ENCODE data around the gene TMCC2.
"Not testable (repeated sequence)": the region's sequence is repeated elsewhere in the genome, so short reads cannot be mapped to it uniquely, and the experiment has no call there.

Gene TMCC2

GRCh38 chr1:205211839-205212536 is 15.8 kb upstream of the TMCC2 start:
- no peak for DNase-seq (ENCODE audit: low read depth)

DNA sequence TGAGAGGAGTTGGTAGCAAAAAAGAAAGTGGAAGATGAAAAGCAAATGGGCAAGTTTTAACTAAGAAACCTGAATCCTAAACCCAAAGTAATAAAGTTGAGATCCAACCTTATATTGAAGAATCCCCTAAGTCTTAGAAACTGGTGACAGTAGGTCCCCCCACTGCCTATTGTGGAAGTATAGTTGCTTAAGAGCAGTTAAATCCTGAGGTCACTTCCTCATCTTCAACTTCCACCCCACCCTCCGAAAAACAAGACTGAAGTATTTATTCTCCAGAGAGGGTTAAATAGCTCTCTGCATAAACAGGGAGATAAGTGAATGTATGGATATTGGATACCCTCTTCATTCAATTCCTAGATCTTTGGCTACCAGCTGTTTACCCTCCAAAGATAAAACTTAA is 13.0 kb upstream of the TMCC2 start:
- DNase-seq (ENCODE audit: low read depth) = no peak

DNA sequence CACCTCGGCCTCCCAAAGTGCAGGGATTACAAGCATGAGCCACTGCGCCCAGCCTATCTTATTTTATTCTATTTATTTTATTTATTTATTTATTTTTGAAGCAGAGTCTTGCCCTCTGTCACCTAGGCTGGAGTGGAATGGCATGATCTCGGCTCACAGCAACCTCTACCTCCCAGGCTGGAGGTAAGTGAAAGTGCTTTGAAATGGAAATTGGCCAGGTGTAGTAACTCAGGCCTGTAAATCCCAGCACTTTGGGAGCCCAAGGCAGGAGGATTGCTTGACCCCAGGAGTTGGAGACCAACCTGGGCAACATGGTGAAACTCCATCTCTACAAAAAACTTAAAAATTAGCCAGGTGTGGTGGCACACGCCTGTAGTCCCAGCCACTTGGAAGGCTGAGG is 11.2 kb upstream of the TMCC2 start:
- DNase-seq (ENCODE audit: low read depth) = no peak

DNA sequence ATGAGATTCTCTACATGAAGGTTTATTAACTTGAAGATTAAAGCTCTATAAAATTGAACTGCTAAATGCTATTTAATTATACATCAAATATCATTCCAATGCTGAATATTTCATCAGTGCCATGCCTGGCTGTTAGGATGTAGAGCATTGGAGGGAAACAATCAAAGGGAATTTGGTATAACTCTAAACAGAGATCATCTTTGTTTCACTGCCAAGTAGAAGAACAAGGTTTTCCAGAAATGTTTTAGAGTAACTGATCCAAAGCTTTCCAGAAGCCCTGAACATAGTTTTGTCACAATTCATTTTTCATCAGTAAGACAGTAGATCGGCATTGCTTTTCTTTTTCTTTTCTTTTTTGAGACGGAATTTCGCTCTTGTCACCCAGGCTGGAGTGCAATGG is 10.3 kb upstream of the TMCC2 start:
- no peak for DNase-seq (ENCODE audit: low read depth)

- DNase-seq (ENCODE audit: low read depth) = no peak
Observed at GRCh38 chr1:205220421-205220820, 7.3 kb upstream of the TMCC2 start.

GRCh38 chr1:205224736-205225135 is 3.0 kb upstream of the TMCC2 start:
- DNase-seq (ENCODE audit: low read depth) = no peak

GRCh38 chr1:205225901-205226765 is 1.6 kb upstream of the TMCC2 start:
- DNase-seq (ENCODE audit: low read depth) = no peak

- DNase-seq (ENCODE audit: low read depth) = peak; percentile 60
Observed at GRCh38 chr1:205226868-205227583, 720 bp upstream of the TMCC2 start.

GRCh38 chr1:205228093-205228521 is 361 bp downstream of the TMCC2 start:
- DNase-seq (ENCODE audit: low read depth) = no peak

DNA sequence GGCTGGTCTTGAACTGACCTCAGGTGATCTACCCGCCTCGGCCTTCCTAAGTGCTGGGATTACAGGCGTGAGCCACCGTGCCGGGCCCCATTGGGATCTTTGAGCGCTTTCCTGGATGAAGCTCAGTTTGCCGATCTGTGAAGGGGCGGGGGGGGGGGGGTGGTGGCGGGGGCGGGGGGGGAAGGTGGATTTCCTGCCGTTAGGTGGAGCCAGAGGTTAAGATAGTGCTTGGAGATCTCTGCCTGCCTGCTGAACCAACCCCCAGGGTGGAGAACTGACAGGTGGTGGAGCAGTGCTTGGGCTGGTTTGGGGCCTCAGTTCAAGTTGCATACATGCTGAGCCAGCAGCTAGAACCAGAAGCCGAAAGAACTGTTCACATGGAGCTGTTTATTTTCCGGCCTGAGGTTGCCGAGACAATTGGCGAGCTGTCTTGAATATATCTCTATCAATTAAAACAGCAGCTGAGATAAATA is 1.7 kb downstream of the TMCC2 start:
- DNase-seq (ENCODE audit: low read depth) = peak; percentile 47

DNA sequence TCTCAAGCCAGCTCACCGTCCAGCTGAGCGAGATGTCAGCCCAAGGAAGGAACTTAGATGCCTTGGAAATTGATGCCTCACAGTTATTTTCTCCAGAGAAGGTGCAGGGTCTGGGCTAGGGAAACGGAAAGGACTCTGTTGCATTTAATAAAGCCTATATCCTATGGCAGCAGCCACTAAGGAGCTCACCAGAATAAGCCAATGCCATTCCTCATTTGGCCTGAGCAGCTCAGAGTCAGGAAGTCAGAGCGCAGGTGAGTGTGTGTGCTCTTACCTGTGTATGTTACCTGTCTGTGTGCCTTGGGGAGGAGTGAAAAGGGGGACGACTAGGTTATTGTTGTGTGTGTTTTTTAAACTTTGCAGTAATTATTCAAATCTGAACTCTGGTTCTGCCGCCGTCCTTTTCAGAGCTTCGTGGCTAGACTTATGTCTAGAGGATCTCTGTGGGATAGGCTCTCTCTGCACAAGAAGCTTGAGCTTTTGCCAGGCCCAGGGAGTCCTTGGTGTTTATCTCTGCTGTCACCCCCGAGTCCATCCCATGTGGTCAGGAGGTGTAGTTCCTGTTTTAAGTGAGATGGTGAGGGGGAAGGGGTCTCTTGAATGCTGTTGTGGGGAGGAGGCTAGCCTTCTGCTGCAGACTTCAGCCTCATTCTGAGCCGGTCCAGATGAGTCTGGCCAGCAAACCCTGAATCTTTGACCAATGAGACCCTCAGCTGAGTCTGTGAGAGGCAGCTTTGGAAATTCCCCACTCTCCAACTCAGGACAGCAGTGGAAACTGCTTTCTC is 2.4 kb downstream of the TMCC2 start:
- DNase-seq (ENCODE audit: low read depth) = no peak

GRCh38 chr1:205230982-205231381 is 3.2 kb downstream of the TMCC2 start:
- no peak for DNase-seq (ENCODE audit: low read depth)

DNA sequence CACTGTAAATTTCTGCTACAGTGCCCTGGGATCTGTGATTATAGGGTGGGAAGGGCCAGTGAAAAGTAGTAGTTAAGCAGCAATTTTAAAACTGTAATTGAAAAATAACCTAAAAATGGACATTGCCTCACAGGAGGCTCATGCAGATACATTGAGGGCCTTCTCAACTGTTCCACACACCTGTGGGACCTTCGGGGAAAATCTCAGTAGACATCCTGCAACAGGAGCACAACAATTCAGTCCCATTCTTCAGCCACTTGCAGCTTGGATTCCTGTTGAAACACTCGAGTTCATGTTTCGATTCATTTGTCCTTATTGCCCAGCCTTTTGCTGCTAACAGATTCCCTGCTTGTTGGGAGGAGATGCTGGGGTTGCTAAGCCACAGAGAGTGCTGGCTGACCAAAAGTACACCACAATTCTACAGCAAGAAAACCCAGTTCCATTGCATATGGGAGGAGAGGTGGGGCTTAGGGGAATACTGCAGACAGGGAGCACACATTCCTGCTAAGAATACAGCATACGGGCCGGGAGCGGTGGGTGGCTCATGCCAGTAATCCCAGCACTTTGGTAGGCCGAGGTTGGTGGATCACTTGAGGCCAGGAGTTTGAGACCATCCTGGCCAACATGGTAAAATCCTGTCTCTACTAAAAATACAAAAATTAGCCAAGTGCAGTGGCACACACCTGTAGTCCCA is 4.5 kb downstream of the TMCC2 start:
- no peak for DNase-seq (ENCODE audit: low read depth)

- DNase-seq (ENCODE audit: low read depth) = no peak
Observed at GRCh38 chr1:205232945-205233397, 5.2 kb downstream of the TMCC2 start.

DNA sequence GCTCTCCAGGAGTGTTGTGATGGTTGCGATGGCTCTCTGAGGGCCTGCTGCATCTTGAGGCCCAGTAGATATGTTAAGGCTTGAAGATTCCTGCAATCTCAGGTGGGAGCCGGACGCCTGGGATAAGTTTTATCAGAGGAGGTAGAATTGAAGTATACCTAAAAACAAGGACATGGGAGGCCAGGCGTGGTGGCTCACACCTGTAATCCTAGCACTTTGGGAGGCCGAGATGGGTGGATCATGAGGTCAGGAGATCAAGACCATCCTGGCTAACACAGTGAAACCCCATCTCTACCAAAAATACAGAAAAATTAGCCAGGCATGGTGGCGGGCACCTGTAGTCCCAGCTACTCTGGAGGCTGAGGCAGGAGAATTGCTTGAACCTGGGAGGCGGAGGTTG is 6.2 kb downstream of the TMCC2 start:
- not testable (repeated sequence) for DNase-seq (ENCODE audit: low read depth)

- no peak for DNase-seq (ENCODE audit: low read depth)
Observed at GRCh38 chr1:205235951-205236350, 8.2 kb downstream of the TMCC2 start.

- DNase-seq (ENCODE audit: low read depth) = no peak
Observed at GRCh38 chr1:205236526-205236925, 8.8 kb downstream of the TMCC2 start.

DNA sequence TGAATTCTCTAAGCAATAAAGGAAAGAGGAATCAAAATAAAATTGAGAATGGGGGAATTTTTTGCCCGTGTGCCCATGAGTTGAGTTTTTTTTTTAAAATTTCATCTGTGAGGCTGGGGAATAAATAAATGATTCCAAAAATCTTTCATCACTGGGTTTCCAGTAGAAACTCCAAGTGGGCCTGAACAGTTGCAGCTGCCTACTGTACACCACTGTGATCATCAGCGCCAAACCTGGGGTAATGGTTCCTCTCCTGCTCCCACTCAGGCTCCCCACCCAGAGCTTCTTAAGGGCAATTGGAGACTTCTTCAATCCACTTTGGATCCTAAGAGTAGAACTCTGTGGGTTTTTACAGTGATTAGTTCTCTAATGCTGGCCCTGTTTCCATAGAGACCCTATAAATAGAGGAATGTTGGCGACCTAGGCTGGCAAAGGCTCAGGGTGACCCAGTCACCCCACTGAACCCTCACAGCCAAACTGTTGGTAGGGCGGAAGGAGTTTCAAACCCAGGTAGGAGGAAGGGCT is 9.3 kb downstream of the TMCC2 start:
- no peak for DNase-seq (ENCODE audit: low read depth)

DNA sequence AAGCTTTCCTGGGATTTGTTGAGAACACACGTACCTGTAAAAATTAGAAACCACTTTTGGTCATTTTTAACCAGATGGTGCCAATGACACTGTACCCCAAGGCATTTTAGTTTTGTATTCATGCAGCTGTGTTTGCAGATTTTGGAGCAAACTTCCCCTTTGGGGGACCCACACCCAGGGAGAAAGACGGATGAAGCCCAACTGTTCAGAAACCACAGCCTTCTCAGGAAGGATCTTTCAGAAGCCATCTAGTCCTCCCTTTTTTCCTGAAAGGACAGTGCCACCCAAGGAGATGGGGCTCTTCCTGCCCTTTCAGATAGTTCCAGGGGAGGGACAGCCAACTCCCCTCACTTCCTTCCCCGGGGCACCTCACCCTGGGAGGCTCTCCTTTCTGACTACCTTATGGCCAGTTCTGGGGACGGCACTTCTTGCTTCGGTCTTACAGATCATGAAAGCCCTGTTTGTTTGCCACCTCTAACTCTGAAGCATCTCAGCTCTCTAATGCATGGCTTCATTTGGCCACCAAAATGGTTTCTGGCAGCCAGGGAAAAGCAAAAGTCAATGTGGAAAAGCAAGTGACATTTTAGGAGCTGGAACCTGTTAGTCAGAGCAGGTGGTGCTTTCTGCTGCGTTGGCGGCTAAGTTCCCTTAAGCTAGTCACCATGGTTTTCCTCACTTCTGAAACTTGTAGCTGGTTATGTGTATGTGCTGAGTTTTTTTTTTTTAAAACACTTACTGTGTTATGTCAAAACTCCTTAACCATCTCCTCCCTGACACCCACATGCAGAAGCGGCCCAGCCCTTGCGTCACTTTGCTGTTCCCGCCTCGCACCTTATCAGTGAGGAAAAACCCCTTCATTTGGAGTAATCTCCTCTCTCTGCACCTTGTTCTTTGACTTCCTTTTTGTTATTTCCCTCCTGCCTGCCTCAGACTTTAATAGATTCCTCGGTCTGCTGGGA is 10.1 kb downstream of the TMCC2 start:
- DNase-seq (ENCODE audit: low read depth) = no peak

DNA sequence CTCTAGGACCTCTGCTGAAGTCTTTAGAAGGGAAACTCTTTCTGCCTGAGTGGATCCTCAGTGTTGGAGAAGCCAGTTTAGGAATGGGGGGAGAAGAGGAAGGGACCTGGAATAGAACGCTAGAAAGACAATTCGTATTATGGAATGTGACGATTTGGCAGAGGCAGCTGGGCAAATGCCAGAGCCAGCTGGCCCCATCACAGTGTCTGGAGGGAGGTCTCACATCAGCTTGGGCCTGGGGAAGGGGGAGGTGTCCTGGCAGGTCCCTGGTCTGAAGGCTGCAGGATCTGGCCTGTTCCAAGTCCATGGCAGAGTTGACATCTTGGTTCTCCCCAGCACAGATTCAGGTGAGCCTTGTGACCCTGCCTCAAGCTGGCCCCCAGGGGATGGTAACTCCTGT is 11.3 kb downstream of the TMCC2 start:
- DNase-seq (ENCODE audit: low read depth) = no peak

All from amniotic epithelial cell (primary cell).